Measurements from ENCODE around the gene CENPP.

- TF ChIP-seq CTCF (IDR thresholded peaks at IDR 0.05; ENCODE audit: insufficient read depth, low read depth, low read length) (no peak), EZH2 (IDR thresholded peaks at IDR 0.05; ENCODE audit: insufficient read depth, low read length) (no peak)
Measured at GRCh38 chr9:92512622-92513021, 186.9 kb downstream of the CENPP start.

Measured in astrocyte (in vitro differentiated cells and primary cell).